Hepatocyte (in vitro differentiated cells): ENCODE results near the gene AIP. TPM values are rescaled to one million over a fixed set of nuclear protein-coding genes. Genes with fewer than 3 reads are reported as not detected.

ENCODE experiments used
- DNase-seq: peaks from one replicate; pipeline ENCODE4 v3.0.0-alpha.2; 2016; ENCODE audit warnings: low spot score
- H2AFZ ChIP-seq: fragments of 200-600 bp; sonication (generic); 2 replicates; pipeline ENCODE4 v1.6.0; 2016; ENCODE audit warnings: antibody characterized with exemption, mild to moderate bottlenecking
- H3K27ac ChIP-seq: fragments of 200-600 bp; sonication (generic); 2 replicates; pipeline ENCODE4 v1.5.1; 2016; ENCODE audit warnings: mild to moderate bottlenecking
- H3K27me3 ChIP-seq: fragments of 200-600 bp; sonication (generic); 2 replicates; pipeline ENCODE4 v1.6.1; 2016
- H3K36me3 ChIP-seq: fragments of 200-600 bp; sonication (generic); replicated peaks from 2 replicates; pipeline ENCODE4 v1.5.1; 2016; ENCODE audit warnings: low read depth; ENCODE audit not compliant: insufficient read depth
- H3K4me1 ChIP-seq: fragments of 200-600 bp; sonication (generic); 2 replicates; pipeline ENCODE4 v1.5.1; 2016; ENCODE audit warnings: mild to moderate bottlenecking, moderate library complexity; ENCODE audit not compliant: insufficient read depth
- H3K4me2 ChIP-seq: fragments of 200-600 bp; sonication (generic); 2 replicates; pipeline ENCODE4 v1.6.0; 2016
- H3K4me3 ChIP-seq: fragments of 200-600 bp; sonication (generic); 2 replicates; pipeline ENCODE4 v1.5.1; 2016; ENCODE audit warnings: mild to moderate bottlenecking
- H3K79me2 ChIP-seq: fragments of 200-600 bp; sonication (generic); 2 replicates; pipeline ENCODE4 v1.6.0; 2017; ENCODE audit warnings: mild to moderate bottlenecking
- H3K9me2 ChIP-seq: fragments of 200-600 bp; sonication (generic); replicated peaks from 2 replicates; pipeline ENCODE4 v1.6.0; 2017; ENCODE audit warnings: mild to moderate bottlenecking; ENCODE audit not compliant: insufficient read depth
- H3K9me3 ChIP-seq: fragments of 200-600 bp; sonication (generic); 2 replicates; pipeline ENCODE4 v1.5.1; 2016; ENCODE audit warnings: low read depth, mild to moderate bottlenecking
- H4K20me1 ChIP-seq: fragments of 200-600 bp; sonication (generic); 2 replicates; pipeline ENCODE4 v1.6.0; 2016; ENCODE audit warnings: mild to moderate bottlenecking; ENCODE audit not compliant: insufficient read depth, poor library complexity, severe bottlenecking
- EZH2 ChIP-seq: fragments of 200-600 bp; sonication (generic); IDR thresholded peaks from 2 replicates; pipeline ENCODE4 v1.6.1; 2016; ENCODE audit warnings: antibody characterized with exemption, mild to moderate bottlenecking, borderline replicate concordance
- EZH2phosphoT487 ChIP-seq: fragments of 200-600 bp; sonication (generic); IDR thresholded peaks from one replicate; pipeline ENCODE4 v1.6.1; 2018; ENCODE audit warnings: antibody characterized with exemption, mild to moderate bottlenecking, low read depth, moderate library complexity; ENCODE audit not compliant: unreplicated experiment, severe bottlenecking
- WGBS: methylation state at CpG from one replicate; pipeline ENCODE4 v1.1.6; 2016; ENCODE audit warnings: low lambda C conversion rate; ENCODE audit errors: missing lambda C conversion rate; 5-methylcytosine and 5-hydroxymethylcytosine counted together
- polyA plus RNA-seq: library from polyadenylated mRNA; unstranded; fragments of >200 nt; fragmentation: Nextera tagmentation; extraction: Ambion mirVana; gene quantifications from 2 replicates; pipeline ENCODE4 v1.2.1, GENCODE V29; 2016
- total RNA-seq: library from RNA; depleted of rRNA; stranded (reverse); fragments of >200 nt; gene quantifications from 2 replicates; pipeline ENCODE4 v1.2.3, GENCODE V29; 2014
- TF ChIP-seq, protein P1 (sequence below): fragments of 200-600 bp; sonication (generic); IDR thresholded peaks from 2 replicates; pipeline ENCODE4 v1.5.1; 2016; ENCODE audit warnings: antibody characterized with exemption, mild to moderate bottlenecking; ENCODE audit not compliant: poor library complexity

Gene AIP
- total and polyA plus RNA-seq, 2 experiments from 2014 or later: 35.3 to 45.2 TPM

DNA sequence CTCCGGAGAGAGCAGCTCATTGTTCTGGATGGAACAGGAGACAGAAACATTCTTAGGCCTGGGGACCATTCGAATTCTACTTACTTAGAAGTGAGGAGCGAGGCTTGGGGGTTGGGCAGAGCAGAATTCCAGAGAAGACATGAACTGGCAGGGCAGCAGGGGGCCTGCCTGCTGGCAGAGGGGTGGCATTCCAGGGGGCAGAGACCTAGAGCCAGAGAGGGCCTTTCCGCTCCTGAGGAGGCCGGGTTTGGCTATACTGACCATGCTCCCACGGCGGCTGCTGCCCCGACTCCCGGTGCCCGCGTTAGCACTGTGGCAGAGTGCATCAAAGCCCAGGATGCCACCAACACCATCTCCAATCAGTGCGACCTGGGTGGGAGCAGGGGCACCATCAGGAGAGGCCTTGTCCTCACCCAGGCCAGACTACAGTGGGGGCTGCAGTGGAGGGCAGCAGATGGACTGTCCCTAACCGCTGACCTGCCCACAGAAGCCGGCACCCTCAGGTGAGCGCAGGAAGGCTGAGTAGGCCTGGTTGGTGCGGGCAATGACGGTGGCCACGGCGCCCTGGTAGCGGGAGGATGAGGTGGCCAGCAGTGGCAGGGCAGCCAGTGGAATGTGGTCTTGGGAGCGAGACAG lies 14.9 kb downstream of the AIP start:
- Histone ChIP-seq H3K36me3 (no peaks in the 10 kb centered on the region), H2AFZ (no peak overlapping the region), H3K4me3 (no peak overlapping the region), H3K79me2 (no peaks in the 10 kb centered on the region), H3K27me3 (no peaks in the 10 kb centered on the region), H3K27ac (no peak overlapping the region), H3K4me1 (no peaks in the 10 kb centered on the region), H3K9me2 (no peaks in the 10 kb centered on the region), H3K4me2 (no peak overlapping the region), H4K20me1 (no peaks in the 10 kb centered on the region), H3K9me3 (no peaks in the 10 kb centered on the region)
- no peak for DNase-seq
- 96% methylated on average over 21 of the region's 21 CpGs for WGBS
- TF ChIP-seq, protein P1, sequence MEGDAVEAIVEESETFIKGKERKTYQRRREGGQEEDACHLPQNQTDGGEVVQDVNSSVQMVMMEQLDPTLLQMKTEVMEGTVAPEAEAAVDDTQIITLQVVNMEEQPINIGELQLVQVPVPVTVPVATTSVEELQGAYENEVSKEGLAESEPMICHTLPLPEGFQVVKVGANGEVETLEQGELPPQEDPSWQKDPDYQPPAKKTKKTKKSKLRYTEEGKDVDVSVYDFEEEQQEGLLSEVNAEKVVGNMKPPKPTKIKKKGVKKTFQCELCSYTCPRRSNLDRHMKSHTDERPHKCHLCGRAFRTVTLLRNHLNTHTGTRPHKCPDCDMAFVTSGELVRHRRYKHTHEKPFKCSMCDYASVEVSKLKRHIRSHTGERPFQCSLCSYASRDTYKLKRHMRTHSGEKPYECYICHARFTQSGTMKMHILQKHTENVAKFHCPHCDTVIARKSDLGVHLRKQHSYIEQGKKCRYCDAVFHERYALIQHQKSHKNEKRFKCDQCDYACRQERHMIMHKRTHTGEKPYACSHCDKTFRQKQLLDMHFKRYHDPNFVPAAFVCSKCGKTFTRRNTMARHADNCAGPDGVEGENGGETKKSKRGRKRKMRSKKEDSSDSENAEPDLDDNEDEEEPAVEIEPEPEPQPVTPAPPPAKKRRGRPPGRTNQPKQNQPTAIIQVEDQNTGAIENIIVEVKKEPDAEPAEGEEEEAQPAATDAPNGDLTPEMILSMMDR: no peak
- TF ChIP-seq EZH2: no peak
- TF ChIP-seq EZH2phosphoT487: no peak

GRCh38 chr11:67498544-67498972 lies 15.7 kb downstream of the AIP start:
- no peak overlapping the region for H3K4me2 ChIP-seq

DNA sequence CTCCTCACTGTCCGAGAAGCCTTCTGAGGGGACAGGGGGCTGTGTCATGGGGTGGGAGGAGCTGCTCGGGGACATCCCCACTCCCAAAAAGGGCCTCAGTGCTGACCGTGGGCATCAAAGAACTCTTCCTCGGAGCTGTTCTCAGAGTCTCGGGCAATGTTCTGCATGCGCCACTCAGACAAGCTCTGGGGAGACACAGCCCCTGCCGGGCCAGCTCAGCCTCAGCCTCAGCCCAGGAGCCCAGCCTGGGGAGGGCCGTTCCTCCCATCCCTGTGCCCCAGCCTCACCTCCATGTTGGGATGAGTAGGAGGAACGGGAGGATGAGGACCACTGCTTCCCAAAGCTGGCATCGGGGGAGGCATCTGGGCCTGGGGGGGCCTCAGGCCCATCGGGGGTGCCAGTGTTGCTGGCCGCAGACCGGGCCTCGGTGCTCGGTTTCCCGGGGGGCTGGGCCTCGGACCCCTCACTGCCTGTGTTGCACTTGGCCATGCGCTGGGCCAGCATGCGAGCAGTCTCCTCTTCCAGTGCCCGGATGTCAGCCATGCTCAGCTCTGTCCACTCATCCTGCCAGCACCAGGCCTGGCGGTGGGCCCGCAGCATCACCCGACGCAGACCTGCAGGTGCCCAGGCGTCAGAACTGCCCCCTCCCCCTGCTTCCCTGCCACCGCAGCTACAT lies 17.1 kb downstream of the AIP start:
- DNase-seq: no peak
- TF ChIP-seq EZH2 (no peak), EZH2phosphoT487 (no peak)
- TF ChIP-seq, protein P1: no peak
- no peak overlapping the region for H2AFZ ChIP-seq
- no peak overlapping the region for H3K4me3 ChIP-seq
- H3K9me2 ChIP-seq: no peaks in the 10 kb centered on the region
- H3K9me3 ChIP-seq: no peaks in the 10 kb centered on the region
- H3K27me3 ChIP-seq: no peaks in the 10 kb centered on the region
- no peak overlapping the region for H3K4me2 ChIP-seq
- no peaks in the 10 kb centered on the region for H3K36me3 ChIP-seq
- no peak overlapping the region for H3K27ac ChIP-seq
- H3K4me1 ChIP-seq: no peaks in the 10 kb centered on the region
- H3K79me2 ChIP-seq: peaks cover 10% of the 10 kb centered on the region
- peaks cover 9% of the 10 kb centered on the region for H4K20me1 ChIP-seq
- WGBS: 97% methylated on average over 19 of the region's 26 CpGs

More at GRCh38 chr11:67498544-67498972, 15.7 kb downstream of the AIP start:
- Histone ChIP-seq H3K27ac (no peak overlapping the region), H2AFZ (no peak overlapping the region), H3K9me2 (no peaks in the 10 kb centered on the region), H4K20me1 (peaks cover 5% of the 10 kb centered on the region), H3K36me3 (no peaks in the 10 kb centered on the region), H3K79me2 (peaks cover 6% of the 10 kb centered on the region), H3K27me3 (no peaks in the 10 kb centered on the region), H3K9me3 (no peaks in the 10 kb centered on the region), H3K4me1 (no peaks in the 10 kb centered on the region), H3K4me3 (no peak overlapping the region)
- WGBS: 97% methylated on average over 21 of the region's 21 CpGs
- TF ChIP-seq EZH2phosphoT487 (no peak), EZH2 (no peak)
- TF ChIP-seq, protein P1: no peak
- no peak for DNase-seq
